ENCODE data around the gene CTNNA2.

The CTNNA2 gene

GRCh38 chr2:79798776-79799175, 285.9 kb downstream of the CTNNA2 start:
- no peak for DNase-seq (ENCODE audit: low read depth)
- H3K4me3 ChIP-seq (ENCODE audit: control insufficient read depth, low read depth, low read length) = no peak overlapping the region
- no peak for TF ChIP-seq CTCF (conservative IDR thresholded peaks at IDR 0.05; ENCODE audit: control insufficient read depth, insufficient read depth, low read depth, low read length)

GRCh38 chr2:79799729-79800128, 286.9 kb downstream of the CTNNA2 start:
- no peak overlapping the region for H3K4me3 ChIP-seq (ENCODE audit: control insufficient read depth, low read depth, low read length)
- TF ChIP-seq CTCF (conservative IDR thresholded peaks at IDR 0.05; ENCODE audit: control insufficient read depth, insufficient read depth, low read depth, low read length) = no peak
- DNase-seq (ENCODE audit: low read depth) = no peak

GRCh38 chr2:79801082-79801481, 288.2 kb downstream of the CTNNA2 start:
- DNase-seq (ENCODE audit: low read depth) = no peak
- no peak overlapping the region for H3K4me3 ChIP-seq (ENCODE audit: control insufficient read depth, low read depth, low read length)
- no peak for TF ChIP-seq CTCF (conservative IDR thresholded peaks at IDR 0.05; ENCODE audit: control insufficient read depth, insufficient read depth, low read depth, low read length)

- no peak for DNase-seq (ENCODE audit: low read depth)
- no peak overlapping the region for H3K4me3 ChIP-seq (ENCODE audit: control insufficient read depth, low read depth, low read length)
- no peak for TF ChIP-seq CTCF (conservative IDR thresholded peaks at IDR 0.05; ENCODE audit: control insufficient read depth, insufficient read depth, low read depth, low read length)
Observed at GRCh38 chr2:79817288-79817687, 304.4 kb downstream of the CTNNA2 start.

GRCh38 chr2:79820281-79820680, 307.4 kb downstream of the CTNNA2 start:
- no peak for DNase-seq (ENCODE audit: low read depth)
- H3K4me3 ChIP-seq (ENCODE audit: control insufficient read depth, low read depth, low read length) = no peak overlapping the region
- TF ChIP-seq CTCF (conservative IDR thresholded peaks at IDR 0.05; ENCODE audit: control insufficient read depth, insufficient read depth, low read depth, low read length) = no peak

GRCh38 chr2:79822136-79822535, 309.3 kb downstream of the CTNNA2 start:
- no peak for TF ChIP-seq CTCF (conservative IDR thresholded peaks at IDR 0.05; ENCODE audit: control insufficient read depth, insufficient read depth, low read depth, low read length)
- DNase-seq (ENCODE audit: low read depth) = no peak
- H3K4me3 ChIP-seq (ENCODE audit: control insufficient read depth, low read depth, low read length) = no peak overlapping the region

Data from fibroblast of mammary gland (primary cell).